HG03280 (cell line): ENCODE measurements around the gene CLEC4F.
"Not testable (repeated sequence)": the region's sequence is repeated elsewhere in the genome, so short reads cannot be mapped to it uniquely, and the experiment has no call there.

Experiments used
- ATAC-seq: cut with Tn5 transposase; IDR thresholded peaks from one replicate; pipeline ENCODE4 v1.9.1; 2021; ENCODE audit warnings: mild to moderate bottlenecking, moderate library complexity; ENCODE audit not compliant: unreplicated experiment

The CLEC4F gene

GRCh38 chr2:70828115-70828514 is 7.7 kb upstream of the CLEC4F start:
- no peak for ATAC-seq

GRCh38 chr2:70827388-70827787 is 7.0 kb upstream of the CLEC4F start:
- ATAC-seq = no peak

GRCh38 chr2:70826696-70827350 is 6.4 kb upstream of the CLEC4F start:
- no peak for ATAC-seq

- ATAC-seq = no peak
Measured at GRCh38 chr2:70823249-70823648, 2.9 kb upstream of the CLEC4F start.

- no peak for ATAC-seq
Measured at GRCh38 chr2:70822843-70823242, 2.4 kb upstream of the CLEC4F start.

- ATAC-seq = no peak
Measured at GRCh38 chr2:70817284-70817954, 3.0 kb downstream of the CLEC4F start.

GRCh38 chr2:70816726-70817125 is 3.7 kb downstream of the CLEC4F start:
- no peak for ATAC-seq

- ATAC-seq = no peak
Measured at GRCh38 chr2:70808983-70809958, 11.1 kb downstream of the CLEC4F start.

- ATAC-seq = no peak
Measured at GRCh38 chr2:70807828-70808118, 12.6 kb downstream of the CLEC4F start.

GRCh38 chr2:70807102-70807827 is 13.1 kb downstream of the CLEC4F start:
- no peak for ATAC-seq

- no peak for ATAC-seq
Measured at GRCh38 chr2:70806620-70807019, 13.8 kb downstream of the CLEC4F start.

GRCh38 chr2:70806013-70806412 is 14.4 kb downstream of the CLEC4F start:
- ATAC-seq = no peak

- no peak for ATAC-seq
Measured at GRCh38 chr2:70801607-70802263, 18.7 kb downstream of the CLEC4F start.

GRCh38 chr2:70799706-70800105 is 20.7 kb downstream of the CLEC4F start:
- ATAC-seq = no peak

- not testable (repeated sequence) for ATAC-seq
Measured at GRCh38 chr2:70797996-70798395, 22.4 kb downstream of the CLEC4F start.

GRCh38 chr2:70797506-70797905 is 22.9 kb downstream of the CLEC4F start:
- ATAC-seq = no peak

- no peak for ATAC-seq
Measured at GRCh38 chr2:70796262-70796661, 24.1 kb downstream of the CLEC4F start.

GRCh38 chr2:70795164-70795995 is 25.0 kb downstream of the CLEC4F start:
- no peak for ATAC-seq

GRCh38 chr2:70793450-70793849 is 26.9 kb downstream of the CLEC4F start:
- ATAC-seq = no peak
